HG02623 (cell line): ENCODE results near the gene SPOP.
"Not testable (repeated sequence)": the region's sequence is repeated elsewhere in the genome, so short reads cannot be mapped to it uniquely, and the experiment has no call there.

Experiments used
- ATAC-seq: cut with Tn5 transposase; IDR thresholded peaks from one replicate; pipeline ENCODE4 v1.9.1; 2021; ENCODE audit warnings: moderate library complexity; ENCODE audit not compliant: unreplicated experiment

SPOP gene

GRCh38 chr17:49554694-49555494 is 123.0 kb downstream of the SPOP start:
- no peak for ATAC-seq

DNA sequence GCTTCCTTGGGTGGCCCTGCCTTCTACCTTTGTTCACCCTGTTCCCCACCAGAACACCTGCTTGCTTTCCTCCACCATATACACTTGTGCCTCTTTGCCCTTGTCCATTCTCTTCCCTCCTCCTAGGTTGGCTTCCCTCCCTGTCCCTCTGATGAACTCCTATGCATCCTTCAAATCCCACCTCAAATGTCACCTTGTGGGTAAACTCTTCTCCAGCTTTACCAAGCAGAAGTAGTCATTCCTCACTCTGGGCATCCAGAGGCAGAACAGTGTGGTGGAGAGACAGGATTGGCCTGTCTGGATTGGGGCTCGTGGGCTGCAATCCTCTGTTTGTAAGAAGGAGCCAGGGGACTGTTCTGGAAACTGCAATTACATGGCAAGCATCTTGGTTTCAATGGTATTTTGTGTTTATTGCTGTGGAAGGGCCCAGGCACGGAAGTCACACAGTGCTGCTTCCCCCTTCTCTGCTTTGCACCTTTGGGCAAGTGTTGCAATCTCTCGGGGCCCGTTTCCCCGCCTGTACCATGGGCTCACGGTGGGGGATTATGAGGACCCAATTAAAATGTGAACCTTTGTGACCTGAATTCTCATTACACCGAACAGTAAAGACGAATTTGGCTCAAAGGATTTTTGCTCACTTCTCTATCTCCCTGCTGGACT is 124.1 kb downstream of the SPOP start:
- ATAC-seq, result no peak

GRCh38 chr17:49552070-49552751 is 125.7 kb downstream of the SPOP start:
- no peak for ATAC-seq

DNA sequence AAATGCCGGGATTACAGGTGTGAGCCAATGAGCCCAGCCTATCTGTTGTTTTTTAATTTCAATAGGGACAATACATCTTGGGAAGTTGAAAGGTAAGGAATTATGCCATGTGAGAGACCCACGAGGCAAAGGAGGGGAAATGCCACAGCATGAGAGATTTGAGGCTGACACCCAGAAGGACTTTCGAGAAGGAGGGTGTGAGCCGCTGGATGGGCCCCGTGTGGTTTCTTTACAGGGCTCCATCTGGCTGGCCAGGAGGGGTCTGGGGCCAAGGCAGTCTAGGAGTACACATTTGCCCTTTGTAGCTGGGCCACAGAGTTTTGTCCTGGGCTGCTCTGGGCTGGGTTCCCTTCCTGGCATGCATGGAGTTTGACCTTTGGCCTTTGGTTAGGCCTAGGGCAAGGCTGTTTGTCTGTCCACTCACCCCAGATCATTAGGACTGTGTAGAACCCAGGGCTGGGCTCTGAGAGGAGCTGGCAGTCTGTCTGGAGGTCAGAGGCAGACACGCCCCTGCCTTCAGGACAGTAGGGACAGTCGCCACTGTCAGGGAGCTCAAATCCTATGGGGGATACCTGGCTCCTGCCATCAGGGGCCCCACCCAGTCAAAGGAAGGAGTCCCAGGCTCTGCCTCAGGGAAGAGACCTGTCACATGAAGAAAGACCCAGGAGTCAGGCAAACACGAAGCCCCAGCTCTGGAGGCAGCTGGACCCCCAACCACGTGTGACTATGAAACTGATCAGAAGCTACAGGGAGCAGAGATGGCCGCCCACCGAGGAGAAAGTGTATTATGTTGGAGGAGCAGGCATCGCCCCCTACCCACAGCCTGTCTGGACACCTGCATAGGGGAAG is 126.5 kb downstream of the SPOP start:
- ATAC-seq, result no peak

DNA sequence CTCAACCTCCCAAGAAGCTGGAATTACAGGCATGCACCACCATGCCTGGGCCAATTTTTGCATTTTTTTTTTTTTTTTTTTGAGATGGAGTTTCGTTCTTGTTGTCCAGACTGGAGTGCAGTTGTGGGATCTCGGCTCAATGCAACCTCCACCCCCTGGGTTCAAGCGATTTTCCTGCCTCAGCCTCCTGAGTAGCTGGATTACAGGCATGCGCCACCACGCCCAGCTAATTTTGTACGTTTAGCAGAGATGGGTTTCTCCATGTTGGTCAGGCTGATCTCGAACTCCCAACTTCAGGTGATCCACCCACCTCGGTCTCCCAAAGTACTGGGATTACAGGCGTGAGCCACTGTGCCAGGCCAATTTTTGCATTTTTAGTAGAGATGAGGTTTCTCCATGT is 127.1 kb downstream of the SPOP start:
- not testable (repeated sequence) for ATAC-seq

GRCh38 chr17:49549691-49550678 is 127.9 kb downstream of the SPOP start:
- no peak for ATAC-seq

DNA sequence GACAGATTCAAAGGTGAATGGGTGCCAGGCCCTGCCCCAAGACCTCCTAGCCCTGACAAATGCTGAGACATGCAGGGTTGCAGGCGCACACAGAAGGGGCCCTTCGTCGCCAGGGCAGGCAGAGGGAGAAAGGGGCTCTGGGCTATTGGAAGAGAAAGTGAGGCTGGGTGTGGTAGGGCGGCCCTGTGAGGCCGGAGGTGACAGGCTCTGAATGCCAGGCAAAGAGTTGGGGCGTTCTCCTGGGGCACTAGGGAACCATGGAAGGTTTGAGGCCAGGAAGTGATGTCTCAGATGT is 128.6 kb downstream of the SPOP start:
- no peak for ATAC-seq
